ENCODE measurements around the gene RAB7A. TPM values are rescaled to one million over a fixed set of nuclear protein-coding genes. Genes with fewer than 3 reads are reported as not detected.

RAB7A gene
- total and polyA plus RNA-seq, 12 donors, result 76.7 to 446 (median 133) TPM

- 79 to 91% (median 84%) methylated on average over 3 of the region's 3 CpGs for WGBS, 4 donors
- H3K9me3 ChIP-seq (replicated peaks in 1 of 3), result no peaks in the 10 kb centered on the region
- H3K36me3 ChIP-seq (replicated peaks in 1 of 2), result no peaks in the 10 kb centered on the region
- no peak overlapping the region for H3K27ac ChIP-seq
- no peaks in the 10 kb centered on the region for H3K27me3 ChIP-seq
- no peak overlapping the region for H3K4me3 ChIP-seq
- peaks cover 0 to 15% of the 10 kb centered on the region in 2 donors for H3K4me1 ChIP-seq (replicated peaks in 1 of 2)
- DNase-seq, result no peak
- no peak for TF ChIP-seq POLR2A (IDR thresholded peaks at IDR 0.05)
- TF ChIP-seq CTCF (IDR thresholded peaks at IDR 0.05), result no peak
- intact Hi-C loops (cut with DNase I), result no loop called here
Measured at GRCh38 chr3:128775241-128775640, 49.3 kb downstream of the RAB7A start.

GRCh38 chr3:128775906-128776542 lies 50.0 kb downstream of the RAB7A start:
- no peaks in the 10 kb centered on the region for H3K9me3 ChIP-seq (replicated peaks in 1 of 3)
- H3K4me1 ChIP-seq (replicated peaks in 1 of 2), result peaks cover 0 to 9% of the 10 kb centered on the region in 2 donors
- intact Hi-C loops (cut with DNase I), result no loop called here
- no peak for DNase-seq
- H3K36me3 ChIP-seq (replicated peaks in 1 of 2), result no peaks in the 10 kb centered on the region
- 74 to 82% (median 81%) methylated on average over 3 of the region's 3 CpGs for WGBS, 4 donors
- H3K27ac ChIP-seq, result no peak overlapping the region
- H3K4me3 ChIP-seq, result no peak overlapping the region
- no peak for TF ChIP-seq POLR2A (IDR thresholded peaks at IDR 0.05)
- TF ChIP-seq CTCF (IDR thresholded peaks at IDR 0.05), result no peak
- H3K27me3 ChIP-seq, result no peaks in the 10 kb centered on the region

- Histone ChIP-seq H3K9me3 (replicated peaks in 1 of 3) (no peaks in the 10 kb centered on the region), H3K4me3 (no peak overlapping the region), H3K4me1 (replicated peaks in 1 of 2) (peaks cover 0 to 21% of the 10 kb centered on the region in 2 donors), H3K36me3 (replicated peaks in 1 of 2) (no peaks in the 10 kb centered on the region), H3K27me3 (no peaks in the 10 kb centered on the region), H3K27ac (no peak overlapping the region)
- DNase-seq, result no peak
- 36 to 92% (median 72%) methylated on average over 1 of the region's 1 CpG for WGBS, 4 donors
- no peak for TF ChIP-seq POLR2A (IDR thresholded peaks at IDR 0.05)
- TF ChIP-seq CTCF (IDR thresholded peaks at IDR 0.05), result no peak
- intact Hi-C loops (cut with DNase I), result no loop called here
Measured at GRCh38 chr3:128780101-128780837, 54.3 kb downstream of the RAB7A start.

GRCh38 chr3:128781164-128781563 lies 55.2 kb downstream of the RAB7A start:
- no peaks in the 10 kb centered on the region for H3K9me3 ChIP-seq (replicated peaks in 1 of 3)
- no peak overlapping the region for H3K27ac ChIP-seq
- intact Hi-C loops (cut with DNase I), result no loop called here
- DNase-seq, result no peak
- peaks cover 4 to 29% of the 10 kb centered on the region in 2 donors for H3K4me1 ChIP-seq (replicated peaks in 1 of 2)
- no peaks in the 10 kb centered on the region for H3K27me3 ChIP-seq
- TF ChIP-seq CTCF (IDR thresholded peaks at IDR 0.05) (no peak), POLR2A (IDR thresholded peaks at IDR 0.05) (no peak)
- 94 to 100% (median 100%) methylated on average over 1 of the region's 1 CpG for WGBS, 4 donors
- H3K4me3 ChIP-seq, result no peak overlapping the region
- no peaks in the 10 kb centered on the region for H3K36me3 ChIP-seq (replicated peaks in 1 of 2)
